GM21515 (cell line): ENCODE measurements around the gene CUBN.
"Not testable (repeated sequence)": the region's sequence is repeated elsewhere in the genome, so short reads cannot be mapped to it uniquely, and the experiment has no call there.

Experiments used
- ATAC-seq: cut with Tn5 transposase; IDR thresholded peaks from one replicate; pipeline ENCODE4 v1.9.1; 2021; ENCODE audit not compliant: unreplicated experiment

CUBN gene

DNA sequence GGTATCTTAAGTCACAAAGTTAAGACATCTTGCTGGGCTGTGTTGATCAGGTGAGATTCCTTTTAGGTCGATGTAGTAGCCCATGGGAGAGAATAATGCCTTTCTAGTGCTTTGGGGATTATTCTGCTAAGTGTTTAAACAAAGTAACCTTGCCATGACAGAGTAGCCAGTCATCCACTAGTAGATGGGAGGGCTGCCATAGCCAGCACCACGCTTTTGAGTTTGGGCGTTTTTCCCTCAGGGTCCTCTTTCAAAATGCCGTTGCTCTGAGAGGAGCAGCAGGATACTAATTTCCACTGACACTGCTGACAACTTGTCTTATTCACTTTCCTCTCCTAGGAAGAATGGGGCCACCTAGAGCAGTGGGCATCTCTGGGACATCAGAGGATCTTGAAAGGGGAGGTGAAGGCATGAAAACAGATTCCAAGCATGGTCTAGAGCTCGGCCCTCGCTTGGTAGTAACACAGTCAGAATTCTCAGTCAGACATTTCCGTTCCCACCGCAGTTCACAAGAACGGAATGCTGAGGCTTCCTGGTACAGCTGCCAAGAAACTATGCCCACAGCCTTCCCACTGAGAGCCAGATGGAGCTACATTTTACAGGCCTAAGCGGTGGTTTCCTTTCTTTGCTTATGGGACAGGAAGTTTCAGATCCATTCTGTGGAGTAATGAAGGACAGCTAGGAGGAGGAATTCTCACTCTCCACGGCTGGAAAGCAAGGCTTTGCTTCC, 297.1 kb downstream of the CUBN start:
- ATAC-seq: no peak

DNA sequence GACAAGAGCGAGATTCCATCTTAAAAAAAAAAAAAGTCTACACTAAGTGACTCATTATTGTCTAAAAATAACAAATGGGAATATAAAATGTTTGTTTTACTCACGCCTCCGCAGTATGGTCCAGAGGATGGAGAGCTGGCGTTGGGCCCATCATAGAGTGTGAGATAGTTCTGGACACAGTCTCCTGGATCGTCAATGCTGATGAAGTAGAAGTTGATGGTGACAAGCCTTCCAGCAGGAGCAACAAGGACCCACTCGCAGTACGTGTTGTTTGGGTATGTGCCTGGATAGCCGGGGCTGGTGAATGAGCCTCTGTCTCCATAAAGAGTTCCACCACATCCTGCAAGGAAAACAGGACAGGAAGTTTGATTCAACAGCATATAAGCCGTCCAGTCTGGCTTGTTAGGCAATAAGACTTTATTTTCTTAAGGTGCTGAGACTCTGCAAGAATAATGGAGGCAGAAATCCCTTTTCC, 300.9 kb downstream of the CUBN start:
- no peak for ATAC-seq

DNA sequence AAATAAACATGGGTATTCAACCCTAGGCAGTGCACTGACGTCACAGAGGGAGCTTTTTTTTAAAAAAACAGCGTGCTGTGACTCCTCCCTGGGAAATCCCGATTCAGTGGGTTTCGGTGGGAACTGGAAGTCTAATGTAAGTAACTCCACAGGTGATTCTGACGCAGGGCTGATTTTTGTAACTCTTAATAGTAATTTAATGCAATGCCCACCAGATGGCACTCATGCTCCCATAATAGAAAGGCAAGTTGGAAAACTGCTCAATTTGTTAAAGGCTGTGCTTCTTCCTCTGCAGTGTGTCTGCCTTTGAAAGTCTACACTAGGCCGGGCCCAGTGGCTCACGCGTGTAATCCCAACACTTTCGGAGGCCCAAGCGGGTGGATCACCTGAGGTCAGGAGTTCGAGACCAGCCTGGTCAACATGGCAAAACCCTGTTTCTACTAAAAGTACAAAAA, 301.5 kb downstream of the CUBN start:
- peak; percentile 87 for ATAC-seq

DNA sequence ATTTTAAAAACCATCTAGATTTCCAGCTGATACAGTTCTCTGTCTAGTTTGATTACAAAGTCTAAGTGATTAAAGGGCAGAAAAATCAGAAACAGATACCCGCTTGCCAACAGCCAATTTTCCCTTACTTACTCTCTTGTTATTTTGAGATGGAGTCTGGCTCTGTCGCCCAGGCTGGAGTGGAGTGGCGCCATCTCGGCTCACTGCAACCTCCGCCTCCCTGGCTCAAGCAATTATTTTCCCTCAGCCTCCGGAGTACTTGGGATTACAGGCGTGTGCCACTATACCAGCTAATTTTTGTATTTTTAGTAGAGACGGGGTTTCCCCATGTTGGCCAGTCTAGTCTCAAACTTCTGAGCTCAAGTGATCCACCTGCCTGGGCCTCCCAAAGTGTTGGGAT, 302.1 kb downstream of the CUBN start:
- ATAC-seq: not testable (repeated sequence)

DNA sequence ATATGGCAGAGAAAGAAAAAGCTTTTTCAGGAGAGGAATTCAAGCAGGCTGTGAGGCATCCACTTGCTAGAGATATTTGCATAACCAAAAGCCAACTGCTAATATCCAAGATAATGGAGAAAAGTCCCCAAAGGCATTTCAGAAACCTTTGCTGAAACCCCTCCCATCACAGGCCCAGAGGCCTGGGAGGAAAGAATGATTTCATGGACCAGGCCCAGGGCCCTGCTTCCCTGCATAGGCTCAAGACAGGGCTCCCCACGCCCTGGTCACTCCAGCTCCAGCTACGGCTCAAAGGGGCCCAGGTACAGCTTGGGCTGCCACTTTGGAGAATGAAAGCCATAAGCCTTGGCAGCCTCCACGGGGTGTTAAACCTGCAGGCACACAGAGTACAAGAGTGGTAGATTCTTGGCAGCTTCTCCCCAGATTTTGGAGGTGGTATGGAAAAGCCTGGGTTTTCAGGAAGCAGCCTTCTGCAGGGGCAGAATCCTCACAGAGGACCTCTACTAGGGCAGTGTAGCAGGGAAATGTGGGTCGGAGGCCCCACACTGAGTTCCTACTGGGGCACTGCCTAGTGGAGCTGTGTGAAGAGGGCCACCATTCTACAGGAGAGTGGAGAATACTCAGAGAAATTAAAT, 306.8 kb downstream of the CUBN start:
- ATAC-seq: no peak

DNA sequence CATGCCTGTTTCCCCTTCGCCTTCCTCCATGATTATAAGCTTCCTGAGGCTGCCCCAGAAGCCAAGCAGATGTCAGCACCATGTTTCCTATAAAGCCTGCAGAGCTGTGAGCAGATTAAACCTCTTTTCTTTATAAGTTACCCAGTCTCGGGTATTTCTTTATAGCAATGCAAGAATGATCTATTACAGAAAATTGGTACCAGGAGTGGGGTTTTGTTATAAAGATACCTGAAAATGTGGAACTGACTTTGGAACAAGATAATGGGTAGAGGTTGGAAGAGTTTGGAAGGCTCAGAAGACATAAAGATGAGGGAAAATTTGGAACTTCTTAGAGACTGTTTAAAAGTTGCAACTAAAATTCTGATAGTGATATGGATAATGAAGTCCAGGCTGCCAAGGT, 307.6 kb downstream of the CUBN start:
- ATAC-seq: no peak

DNA sequence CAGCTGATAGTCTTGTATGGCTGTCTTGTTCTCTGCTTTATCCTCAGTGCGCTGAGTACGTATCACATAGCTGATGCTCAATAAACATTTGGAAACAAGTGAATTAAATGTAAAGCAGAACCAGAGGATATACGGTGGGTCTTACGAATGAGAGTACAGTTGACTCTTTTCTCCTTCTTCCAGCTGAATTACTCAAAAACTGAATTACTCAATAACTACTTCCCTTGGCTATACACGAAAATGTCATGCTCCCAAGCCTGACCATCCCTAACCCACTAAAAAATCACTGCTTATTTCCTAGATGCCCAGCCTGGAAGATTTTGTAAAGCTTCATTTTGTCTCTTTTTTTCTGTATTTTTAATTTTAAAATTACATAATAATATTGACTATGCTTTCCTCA, 309.2 kb downstream of the CUBN start:
- ATAC-seq: no peak

DNA sequence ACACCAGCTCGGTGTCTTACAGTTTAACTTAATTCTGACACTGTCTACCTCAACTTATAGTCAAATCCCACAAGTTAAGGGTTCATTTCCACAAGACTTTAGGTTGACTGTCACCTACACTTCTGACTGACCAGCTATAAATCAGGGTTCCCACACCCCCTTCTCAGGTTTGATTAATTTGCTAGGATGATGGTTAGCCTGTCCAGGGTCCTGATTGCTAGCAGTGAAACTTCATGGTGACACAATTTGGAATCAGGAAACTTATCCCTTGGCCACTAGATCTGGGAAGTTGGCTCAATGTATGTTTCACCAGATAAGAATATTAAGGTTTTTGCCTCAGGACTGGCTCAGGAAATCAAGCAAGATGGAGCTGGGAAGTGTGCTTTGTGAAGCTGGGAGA, 309.6 kb downstream of the CUBN start:
- ATAC-seq: no peak

DNA sequence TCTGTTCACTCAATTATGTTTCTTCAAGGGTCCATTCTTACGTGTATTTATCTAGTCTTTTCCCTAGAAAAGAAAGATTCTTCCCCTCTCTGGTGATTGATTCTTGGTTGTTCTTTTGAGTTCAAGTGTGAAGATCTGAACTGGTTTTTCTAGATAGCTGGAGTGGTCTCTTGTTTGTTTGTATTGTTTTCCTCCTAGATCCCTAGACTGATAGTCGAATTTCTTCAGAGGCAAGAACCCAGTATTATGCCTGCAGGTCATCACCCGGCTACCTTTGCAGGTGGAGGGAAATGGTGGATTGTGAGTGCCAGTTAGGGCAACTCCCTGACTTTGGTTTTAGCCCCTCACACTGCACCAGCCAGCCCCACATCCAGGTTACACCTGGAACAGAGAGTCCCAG, 310.2 kb downstream of the CUBN start:
- ATAC-seq: no peak

DNA sequence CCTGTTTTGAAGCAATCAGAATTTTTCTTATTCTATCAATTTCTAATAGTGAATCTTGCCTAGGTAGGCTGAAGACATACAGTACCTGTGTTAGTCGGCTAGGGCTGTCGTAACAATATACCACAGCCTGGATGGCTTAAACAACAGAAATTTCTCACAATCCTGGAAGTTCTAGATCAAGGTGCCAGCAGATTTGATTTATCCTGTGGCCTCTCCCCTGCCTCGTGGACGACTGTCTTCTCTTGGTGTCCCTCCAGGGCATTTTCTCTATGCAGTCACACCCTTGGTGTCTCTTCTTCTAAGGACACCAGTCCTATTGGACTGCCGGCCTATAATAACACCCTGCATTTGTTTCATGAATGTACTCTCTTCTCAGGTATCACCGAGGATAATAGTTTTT, 310.6 kb downstream of the CUBN start:
- ATAC-seq: no peak

DNA sequence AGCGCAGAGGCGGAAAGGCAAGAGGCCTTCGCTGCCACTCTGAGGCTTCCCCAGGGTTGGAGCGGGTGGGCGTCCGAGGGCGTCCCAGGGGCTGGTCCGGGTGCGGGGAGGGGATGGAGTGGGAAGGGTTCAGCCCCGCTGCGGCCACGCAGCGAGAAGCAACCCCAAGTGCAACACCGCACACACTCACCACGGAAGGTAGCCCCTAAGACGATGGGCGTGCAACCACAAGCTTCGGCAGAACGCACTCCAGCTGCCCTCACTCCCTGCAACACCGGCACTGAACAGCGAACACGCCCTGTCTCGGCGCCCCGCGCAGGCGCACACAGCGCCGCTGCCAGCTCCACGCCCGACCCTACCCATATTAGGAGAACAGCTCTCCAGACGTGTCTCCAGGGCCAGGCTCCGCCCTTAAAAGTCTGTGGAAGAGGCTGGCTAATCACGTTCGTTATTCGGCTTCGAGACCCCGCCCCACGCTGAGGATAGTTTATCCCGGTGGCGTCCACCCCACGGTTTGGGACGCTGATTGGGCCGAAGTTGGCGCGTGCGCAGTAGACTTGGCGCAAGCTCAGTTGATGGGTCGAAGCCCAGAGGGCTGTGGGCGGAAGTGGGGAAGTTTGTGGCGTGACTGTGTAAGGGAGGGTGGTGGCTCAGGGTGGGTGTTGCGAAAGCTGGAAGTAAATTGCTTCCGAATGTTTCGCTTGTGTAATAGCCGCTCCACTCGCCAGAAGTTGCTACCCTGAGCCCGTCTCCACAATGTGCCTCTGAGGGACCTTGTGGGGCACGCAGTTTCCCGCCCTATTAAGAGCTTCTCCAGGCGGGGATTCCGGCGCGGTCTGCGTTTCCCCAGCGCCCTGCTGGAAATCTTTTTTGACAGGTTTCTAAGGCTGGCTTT, 312.2 kb downstream of the CUBN start, which contains the start of gene RSU1:
Gene RSU1 (minus strand): TSS at position 300 of the 895 bp plus-strand sequence. CDS start 343 bp downstream, outside the sequence.
- ATAC-seq: peak; percentile 99

DNA sequence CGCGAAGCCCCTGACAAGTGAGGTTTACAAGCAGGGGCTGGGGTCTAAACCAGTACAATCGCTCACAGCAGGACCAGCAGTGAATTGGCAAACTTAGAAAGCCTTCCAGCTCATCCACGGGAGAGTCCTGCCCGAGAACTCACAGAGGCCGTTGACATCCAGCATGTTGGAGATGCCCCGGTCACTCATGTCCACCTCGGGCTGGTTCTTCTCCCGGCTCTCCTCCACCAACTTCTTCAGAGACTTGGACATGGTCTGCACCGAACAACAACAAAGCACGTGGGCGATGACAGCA, 312.8 kb downstream of the CUBN start:
- no peak for ATAC-seq

DNA sequence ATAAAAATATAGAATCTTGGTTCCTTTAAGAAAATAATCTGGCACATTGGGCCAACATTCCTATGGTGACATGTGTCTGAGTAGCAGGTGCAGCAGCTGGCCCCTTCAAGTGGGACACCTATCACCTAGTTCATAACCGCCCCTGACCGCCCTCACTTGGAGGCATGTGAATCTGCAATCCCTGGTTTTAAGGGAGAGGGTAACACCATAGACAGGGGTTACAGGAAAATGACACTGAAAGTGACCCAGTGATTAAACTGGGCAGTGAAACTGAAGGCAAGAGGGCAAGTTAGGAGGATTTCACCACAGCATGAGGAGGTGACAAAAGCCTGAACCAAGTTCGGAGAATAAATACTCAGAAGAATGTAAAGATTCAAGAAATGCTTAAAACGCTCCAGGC, 313.4 kb downstream of the CUBN start:
- no peak for ATAC-seq

DNA sequence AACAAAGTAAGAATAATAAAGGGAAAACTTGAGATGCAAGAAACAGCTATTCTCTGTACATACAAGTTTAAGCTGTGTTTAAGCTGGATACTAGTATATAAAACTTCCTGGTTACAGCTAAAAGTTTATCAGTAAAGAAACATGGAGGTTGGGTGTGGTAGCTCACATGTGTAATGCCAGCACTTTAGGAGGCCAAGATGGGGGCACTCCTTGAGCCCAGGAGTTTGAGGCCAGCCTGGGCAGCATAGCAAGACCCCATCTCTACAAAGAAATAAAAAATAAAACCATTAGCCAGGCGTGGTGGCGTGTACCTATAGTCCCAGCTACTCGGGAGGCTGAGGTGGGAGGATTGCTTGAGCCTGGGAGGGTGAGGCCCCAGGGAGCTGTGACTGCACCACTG, 315.6 kb downstream of the CUBN start:
- ATAC-seq: no peak

DNA sequence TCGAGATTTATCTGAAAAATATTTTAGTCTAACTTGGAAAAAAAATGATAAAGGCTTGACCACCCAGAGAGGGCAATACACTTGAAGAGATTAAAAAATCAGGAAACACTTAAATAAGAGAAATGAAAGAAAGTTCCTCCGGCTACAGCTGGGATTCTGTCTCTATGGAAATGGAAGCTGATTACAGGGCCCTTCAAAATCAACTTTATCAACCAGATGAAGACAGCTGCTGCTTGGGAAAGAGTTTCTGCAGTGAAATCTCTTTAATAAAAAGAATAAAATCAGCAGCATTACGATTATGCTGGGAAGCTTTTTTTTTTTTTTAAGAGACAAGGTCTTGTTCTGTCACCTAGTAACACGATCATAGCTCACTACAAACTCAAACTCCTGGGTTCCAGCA, 316.9 kb downstream of the CUBN start:
- ATAC-seq: no peak

DNA sequence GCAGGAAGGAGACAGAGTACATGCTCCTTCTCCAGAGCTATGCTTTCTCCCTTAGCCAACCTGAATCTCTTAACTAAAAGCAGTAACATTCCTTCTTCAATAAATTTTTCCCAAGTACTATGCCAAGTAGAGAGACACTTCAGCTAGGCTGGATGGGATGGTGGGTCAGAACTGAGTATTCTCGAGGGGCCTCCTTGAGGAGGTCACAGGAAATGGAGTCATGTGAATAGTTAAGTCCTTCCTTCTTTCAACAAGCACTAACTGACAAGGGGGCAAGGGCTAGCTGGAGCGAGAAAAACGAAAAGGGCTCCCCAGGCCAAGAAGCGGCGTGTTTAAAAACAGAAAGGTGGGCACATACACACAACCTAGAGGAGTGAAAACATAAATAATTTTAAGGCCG, 317.8 kb downstream of the CUBN start:
- ATAC-seq: no peak

DNA sequence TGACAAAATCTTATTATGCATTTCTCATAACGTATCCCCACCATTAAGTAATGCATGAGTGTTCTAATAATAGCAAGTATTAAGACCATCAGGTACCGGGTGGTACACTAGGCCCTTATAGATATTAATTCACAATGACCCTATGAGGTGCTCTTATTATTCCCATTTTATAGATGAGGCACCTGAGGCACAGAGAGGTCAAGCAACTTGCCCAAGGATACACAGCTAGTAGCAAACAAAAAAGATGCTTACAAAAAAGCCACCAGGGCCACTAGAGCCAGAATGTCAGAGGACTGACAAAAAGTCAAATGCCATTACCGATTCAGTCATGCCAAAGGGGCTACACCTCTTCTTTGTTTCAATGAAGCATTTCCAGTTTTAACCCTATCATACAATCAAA, 318.3 kb downstream of the CUBN start:
- ATAC-seq: no peak

DNA sequence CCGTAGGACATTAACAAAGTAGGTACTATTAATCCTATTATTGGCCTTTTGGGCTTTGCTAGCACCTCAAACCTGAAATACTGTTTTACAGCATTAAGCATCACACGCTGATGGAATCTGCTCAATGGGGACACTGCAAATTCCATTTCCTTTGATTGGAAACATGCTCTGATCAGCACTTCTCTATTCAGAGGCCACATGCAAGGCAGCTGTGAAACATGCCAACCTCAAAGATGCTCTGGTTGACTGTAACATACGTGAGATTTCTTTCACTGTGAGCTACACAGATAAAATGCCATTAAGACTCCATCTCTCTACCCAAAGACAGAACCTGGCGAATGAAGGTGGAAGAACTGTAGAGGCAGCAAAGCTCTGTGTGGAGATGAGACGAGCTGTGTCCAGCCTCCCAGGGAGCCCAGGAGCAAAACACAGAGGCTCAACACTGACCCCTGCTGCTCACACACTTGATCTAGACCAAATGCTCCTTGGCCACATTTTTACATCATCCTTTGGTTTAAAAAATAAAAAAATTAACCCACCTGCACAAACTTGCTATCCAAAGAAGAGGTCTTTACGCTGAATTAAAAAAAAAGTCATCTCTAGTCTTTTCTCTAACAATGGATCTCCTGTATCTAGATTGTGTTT, 320.4 kb downstream of the CUBN start:
- peak; percentile 82 for ATAC-seq

DNA sequence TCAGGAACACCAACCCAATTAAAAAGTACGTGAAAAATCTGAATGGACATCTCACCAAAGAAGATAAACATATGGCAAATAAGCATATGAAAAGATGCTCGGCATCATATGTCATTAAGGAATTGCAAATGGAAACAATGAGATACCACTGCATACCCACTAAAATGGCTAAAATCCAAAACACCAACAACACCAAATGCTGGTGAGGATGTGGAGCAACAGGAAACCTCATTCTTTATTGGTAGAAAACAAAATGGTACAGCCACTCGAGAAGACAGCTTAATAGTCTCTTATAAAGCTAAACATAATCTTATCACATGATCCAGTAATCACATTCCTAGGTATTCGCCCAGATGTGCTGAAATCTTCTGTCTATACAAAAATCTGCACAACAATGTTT, 325.5 kb downstream of the CUBN start:
- ATAC-seq: no peak

DNA sequence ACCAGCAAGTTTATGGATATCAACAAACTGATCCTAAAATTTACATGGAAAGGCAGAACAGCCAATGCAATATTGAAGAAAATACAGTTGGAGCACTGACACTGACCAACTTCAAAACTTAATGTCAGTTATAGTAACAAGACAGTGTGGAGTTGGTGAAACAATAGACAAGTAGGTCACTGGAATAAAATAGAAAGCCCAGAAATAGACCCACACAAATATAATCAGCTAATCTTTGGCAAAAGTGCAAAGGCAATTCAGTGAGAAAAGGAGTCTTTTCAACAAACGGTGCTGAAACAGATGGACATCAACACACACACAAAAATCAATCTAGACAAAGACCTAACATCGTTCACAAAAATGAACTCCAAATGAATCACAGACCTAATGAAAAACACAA, 326.1 kb downstream of the CUBN start:
- no peak for ATAC-seq

DNA sequence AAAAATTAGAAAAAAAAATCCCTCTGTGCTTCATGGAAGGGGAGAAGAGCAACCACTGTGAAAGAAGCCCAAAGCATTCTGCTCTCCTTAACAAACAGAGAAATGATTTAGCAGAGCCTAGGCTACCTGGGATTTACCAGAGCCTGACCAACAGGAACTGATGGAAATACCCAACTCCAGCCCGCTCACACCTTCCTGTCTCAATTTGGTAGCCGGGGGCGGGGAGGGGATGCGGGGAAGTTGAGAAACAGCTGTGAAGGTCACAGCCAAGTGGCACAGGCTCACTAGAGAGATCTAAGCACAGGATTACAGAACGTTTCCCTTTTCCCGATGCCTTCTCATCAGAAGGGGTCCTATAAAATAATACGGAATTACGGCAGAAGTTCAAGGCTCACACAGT, 330.0 kb downstream of the CUBN start:
- peak; percentile 72 for ATAC-seq
